CD4-positive, alpha-beta T cell treated with Interleukin-4 for 4 hours (primary cell): ENCODE results near the gene IQSEC1.

Source experiments
- DNase-seq: peaks from one replicate; pipeline ENCODE4 v3.0.0-alpha.2; 2020

The IQSEC1 gene

DNA sequence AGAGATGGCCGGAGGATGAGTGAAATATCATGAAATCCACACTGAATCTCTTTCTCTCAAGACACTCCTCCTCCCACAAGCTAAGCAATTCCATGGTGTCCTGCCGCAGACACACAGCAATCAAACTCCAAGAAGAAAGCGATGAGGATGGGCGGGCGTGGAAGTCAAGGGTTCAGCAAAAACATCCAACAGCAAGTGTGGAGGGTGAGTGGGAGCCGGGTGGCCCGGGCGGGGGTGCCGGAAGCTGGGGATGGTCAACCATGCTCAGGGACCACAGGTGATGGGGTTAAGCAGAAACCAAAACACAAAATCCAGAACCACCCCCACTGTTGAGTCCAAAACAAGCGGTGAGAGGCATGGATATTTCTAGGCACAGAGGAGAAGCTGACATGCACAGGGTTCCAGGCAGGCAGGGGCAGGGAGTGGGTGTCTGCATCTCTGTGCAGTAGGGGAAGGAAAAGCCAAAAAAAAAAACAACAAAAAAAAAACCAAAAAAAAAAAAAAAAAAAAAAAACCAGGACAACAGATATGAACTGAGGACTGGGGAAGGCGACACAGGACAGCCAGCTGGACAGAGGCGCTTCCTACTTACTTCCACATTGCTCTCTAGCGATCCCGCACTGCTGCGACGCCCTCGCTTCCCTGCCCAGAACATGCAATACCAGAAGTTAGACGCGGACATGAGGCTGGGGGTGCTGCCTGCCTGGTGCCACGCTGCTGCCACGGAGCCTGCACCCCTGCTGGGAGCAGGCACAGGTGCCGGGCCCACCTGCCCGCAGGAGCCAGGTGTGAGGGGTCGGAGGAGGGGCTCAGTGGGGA is 170.8 kb downstream of the IQSEC1 start:
- no peak for DNase-seq

DNA sequence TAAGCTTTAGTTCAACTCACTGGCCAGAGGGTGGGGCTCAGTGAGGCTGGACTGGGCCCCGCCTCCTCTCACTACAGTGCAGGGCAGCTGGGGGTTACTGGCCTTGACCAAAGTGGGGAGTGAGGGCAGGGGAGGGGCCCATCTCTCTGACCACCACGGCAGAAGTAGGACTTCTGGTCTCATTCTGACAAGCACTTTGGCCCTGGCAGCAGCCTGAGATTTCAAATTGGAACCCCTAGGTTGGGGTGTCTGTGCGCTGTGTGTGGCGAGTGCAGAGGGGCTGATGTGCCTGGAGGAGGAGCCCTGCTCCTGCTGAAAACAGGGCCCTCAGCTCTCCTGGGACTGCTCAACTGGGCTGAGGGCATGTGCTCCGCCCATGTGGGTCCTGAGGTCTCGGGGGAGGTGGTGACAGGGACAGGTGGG is 171.6 kb downstream of the IQSEC1 start:
- no peak for DNase-seq

DNA sequence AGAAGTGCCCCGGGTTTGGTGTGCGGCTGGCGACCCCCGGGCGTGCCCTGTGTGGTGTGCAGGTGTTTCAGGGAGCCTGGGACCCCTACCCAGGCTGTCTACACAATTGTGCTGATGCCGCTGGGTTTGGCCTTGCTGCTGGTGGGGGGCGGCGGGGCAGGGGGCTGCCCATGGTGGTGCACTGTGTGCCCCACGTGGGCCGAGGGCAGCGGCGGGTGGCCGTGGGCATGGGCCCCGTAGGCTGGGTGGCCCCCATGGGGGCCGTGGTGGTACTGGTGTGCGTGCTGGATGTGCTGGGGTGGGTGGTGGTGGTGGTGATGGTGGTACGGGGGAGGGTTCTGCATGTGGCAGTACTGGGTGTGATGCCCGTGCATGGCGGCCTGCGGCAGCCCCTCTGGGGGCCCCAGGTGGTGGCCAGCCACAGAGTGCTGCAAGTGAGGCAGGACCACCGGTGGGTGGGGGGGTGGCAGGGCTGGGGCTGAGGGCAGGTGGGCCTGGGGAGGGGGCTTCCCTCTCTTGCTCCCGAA is 172.3 kb downstream of the IQSEC1 start:
- no peak for DNase-seq

DNA sequence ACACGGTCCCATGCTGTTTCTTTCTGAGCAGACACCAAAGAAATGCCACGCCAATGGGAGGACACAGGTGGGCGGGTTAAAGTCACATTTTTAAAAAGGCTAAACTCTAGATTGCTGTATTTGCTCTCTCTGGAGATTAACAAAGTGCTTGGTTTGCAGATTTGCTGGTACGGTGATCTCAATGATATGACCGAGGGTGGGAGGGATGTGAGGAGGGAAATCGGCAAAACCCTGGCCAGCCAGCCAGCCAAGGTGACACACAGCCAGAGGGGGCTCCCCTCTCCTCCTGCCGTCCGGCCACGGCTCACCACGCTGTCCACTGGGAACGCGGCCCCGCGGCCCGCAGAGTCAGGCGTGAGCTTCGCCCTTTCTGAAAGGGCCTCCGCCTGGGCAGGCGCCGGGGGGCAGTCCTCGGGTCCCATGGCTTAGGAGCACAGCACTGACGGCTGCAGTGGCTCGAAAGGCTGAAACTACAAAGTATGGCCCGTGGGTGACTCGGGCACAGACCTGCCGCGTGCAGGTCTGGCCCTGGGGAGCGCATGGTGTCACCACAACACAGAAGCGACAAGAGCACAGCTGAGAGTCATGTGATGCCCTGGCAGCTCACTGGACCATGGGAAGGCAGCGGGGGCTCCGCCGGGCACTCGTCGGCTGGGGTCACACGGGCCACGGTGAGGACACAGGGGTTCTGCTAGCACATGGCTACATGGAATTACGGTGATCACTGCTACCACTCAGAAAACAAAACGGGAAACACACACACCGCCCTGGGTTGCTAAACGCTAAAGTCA is 174.1 kb downstream of the IQSEC1 start:
- DNase-seq, result no peak

DNA sequence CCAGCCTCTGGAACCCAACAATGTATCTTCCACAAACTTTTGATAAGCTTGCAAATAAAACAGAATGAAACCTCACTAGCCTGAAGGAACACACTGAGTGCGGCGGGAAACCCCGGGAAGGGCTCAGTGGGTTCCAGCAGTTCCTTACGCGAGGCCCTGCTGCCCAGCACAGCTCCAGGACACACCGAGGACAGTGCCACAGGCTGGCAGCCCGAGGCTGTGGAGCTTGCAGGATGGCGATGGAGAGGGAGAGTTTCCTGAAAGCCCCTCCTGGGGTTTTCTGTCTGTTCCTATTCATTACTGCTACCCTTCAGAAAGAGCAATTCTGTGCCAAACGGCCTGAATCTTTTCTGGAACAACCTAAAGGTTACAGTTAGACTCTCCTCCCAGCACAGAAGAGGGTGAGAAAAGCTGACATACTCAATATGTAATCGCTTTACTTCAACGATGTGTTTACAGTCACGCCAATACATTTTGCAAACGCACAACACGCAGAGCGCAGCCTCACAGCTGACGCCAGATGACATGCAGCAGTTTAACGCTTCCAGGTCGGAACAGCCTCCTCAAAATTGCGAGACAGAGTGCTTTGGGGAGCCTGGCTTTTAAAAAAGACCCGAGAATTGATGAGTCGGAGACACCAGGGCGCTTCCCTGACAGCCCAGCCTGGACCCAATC is 174.8 kb downstream of the IQSEC1 start:
- DNase-seq, result no peak

DNA sequence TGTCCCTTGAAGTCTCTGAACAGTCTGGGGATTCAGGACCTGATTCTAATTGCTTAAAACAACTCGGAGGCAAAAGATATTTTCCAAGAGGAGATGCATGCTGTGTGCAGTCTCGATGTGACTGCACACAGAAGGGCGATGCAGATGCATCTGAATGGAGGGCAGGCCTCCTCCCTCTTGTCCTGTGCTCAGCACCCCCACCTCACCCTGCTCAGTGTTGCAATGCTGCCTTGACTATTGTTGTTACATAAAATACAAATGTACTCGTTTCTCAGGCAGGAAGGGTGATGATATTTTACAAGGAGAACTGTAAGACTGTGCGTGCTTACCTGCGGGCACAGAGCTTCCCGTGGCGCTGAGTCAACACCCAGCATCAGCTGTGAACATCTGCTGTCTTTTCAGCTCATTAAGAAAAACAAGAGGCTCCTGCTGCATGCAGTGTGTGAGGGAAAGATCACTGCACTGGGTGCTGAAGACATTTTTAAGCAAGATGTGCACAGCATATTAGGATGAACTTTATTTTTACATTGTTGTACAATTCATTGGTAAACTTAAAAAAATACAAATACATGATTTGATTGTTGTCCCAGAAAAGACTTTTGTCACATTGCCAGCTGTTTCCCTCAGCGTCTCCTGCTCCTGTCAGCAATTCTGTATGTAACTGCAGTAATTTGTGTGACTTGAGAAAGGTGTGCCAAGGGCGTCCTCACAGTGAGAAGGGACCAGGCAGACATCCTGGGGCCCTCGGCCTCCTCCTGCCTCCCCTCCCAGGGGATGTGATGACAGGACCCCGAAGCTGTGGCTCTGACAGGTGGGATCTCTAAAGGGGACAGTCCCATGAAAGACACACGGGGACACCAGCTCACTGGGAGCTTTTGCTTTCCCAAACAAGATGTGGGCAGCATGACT is 175.6 kb downstream of the IQSEC1 start:
- no peak for DNase-seq

DNA sequence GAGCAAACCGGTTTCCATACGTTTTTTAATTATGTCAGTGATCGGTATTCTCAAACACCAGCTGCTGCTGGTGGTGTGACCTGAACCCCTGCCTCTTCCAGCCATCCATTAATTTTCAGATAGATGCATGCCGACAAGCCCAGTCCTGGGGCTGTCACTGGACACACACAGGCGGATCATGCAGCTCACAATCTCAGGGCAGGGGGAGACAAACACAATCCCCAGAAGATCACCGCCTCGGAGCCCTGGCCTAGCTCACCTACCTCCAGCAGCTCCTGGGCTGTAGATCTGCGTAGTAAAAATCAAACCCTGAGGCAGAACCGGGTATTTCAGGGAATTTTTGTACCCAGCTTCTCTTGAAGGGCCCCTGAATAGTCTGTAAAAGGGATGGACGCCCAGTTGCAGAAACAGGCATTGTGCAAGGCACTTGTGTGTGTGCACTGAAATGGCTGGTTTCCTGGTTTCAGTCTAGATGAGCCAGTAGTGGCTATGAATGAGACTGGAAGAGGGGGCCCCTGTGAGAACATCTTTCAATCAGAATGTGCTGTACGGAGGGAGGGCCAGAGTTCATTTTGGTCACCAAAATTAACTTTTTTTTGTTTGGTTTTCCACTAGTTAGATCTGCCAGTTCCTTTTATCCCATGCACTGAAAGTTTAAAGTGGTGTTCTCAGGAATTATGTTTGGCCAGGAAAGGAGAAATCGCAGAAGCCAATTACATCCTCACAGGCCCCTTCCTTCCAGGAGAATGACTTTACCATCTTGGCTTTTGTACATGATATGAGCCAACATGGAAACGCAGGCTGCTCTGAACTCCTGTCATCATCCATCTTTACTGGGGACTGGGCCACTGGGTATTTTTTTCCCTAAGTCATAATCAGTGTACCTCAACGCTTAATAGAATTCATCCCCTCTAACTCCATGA is 176.9 kb downstream of the IQSEC1 start:
- no peak for DNase-seq

DNA sequence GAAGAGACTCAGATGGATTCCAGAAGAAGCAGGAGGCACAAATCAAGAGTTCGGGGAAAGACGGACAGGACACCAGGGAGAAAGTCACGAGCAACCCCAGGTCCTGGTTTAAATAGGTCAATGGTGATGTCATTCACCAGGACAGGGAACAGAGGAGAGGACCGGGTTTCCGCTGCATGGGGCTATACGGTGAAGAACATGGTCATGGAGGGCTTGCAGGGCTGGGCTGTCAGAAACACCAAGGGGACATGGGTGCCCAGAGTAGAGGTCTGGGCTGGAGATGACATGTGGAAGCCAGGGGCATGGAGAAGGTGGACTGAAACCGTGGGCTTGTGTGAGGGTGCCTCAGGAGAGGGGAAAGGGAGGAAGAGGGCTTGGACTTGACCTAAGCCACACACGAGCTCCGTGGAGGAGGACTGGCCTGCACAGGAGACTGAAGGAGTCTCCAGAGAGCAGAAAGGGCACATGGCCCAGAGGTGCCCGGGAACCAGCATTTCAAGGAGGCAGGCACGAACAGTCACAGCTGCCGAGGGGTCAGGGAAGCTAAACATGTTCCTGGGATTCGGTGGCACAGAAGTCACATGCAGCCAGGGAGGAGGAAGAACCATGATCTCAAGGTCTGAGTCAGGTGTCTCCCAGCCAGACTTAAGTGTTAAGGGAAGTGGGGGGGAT is 177.7 kb downstream of the IQSEC1 start:
- DNase-seq, result no peak

DNA sequence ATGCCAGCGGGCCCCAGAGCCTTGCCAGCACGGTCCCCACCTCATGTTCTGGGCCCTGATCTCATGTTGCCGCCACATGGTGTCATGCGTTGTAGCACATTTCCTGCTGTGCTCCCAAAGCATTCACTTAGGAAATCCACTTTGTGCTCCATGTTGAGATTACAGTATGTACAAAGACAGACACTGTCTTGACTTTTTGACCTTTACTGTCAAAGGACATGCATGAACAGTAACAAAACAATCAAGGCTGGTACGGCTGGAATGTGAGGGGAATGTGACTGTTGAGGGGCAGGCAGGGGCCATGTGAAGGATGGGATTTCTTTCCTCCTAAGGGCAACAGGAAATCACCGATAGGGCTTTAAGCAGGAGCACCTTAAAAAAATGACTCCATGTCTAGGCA is 178.6 kb downstream of the IQSEC1 start:
- DNase-seq, result no peak

DNA sequence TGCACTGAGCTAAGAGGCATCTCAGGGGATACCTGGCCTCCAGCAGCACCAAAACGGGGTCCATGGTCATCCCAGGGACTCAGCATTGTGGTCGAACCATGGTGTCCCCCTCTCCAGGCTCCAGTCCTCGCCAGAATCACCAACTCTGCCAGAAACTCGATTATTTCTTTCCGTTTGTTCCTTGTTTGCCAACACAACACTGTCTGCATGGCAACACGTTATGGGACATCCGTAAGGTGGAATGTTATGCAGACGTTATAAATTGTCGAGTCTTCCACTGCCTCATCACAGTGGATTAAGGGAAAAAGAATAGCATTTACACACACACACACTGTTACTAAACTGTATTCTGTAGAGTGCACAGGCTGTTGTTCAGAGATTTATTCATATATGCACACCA is 179.4 kb downstream of the IQSEC1 start:
- DNase-seq, result no peak

DNA sequence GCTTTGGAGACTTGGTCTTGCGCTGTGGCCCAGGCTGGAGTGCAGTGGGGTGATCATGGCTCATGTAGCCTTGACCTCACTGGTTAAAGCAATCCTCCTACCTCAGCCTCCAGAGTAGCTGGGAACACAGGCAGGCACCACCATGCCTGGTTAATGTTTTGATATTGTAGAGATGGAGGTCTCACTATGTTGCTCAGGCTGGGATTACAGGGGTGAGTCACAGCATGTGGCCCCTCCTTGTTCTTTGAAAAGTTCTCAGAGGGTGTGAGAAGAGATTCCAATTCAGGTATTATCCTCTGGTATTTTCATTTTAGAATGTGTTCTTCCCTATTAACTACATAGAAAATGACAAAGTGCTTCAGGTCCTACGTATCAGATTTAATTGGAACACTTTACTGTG is 180.0 kb downstream of the IQSEC1 start:
- no peak for DNase-seq

DNA sequence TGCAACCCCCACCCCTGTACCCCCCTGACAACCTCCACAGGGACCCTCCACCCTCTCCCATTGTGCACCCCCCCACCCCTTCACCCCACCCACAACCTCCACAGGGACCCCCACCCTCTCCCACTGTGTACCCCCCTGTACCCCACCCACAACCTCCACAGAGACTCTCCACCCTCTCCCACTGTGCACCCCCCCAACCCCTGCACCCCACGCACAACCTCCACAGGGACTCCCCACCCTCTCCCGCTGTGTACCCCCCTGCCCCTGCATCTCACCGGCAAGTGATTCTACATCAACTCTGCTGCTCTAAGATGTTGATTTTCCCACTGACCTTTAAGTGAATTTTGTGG is 180.4 kb downstream of the IQSEC1 start:
- DNase-seq, result no peak

DNA sequence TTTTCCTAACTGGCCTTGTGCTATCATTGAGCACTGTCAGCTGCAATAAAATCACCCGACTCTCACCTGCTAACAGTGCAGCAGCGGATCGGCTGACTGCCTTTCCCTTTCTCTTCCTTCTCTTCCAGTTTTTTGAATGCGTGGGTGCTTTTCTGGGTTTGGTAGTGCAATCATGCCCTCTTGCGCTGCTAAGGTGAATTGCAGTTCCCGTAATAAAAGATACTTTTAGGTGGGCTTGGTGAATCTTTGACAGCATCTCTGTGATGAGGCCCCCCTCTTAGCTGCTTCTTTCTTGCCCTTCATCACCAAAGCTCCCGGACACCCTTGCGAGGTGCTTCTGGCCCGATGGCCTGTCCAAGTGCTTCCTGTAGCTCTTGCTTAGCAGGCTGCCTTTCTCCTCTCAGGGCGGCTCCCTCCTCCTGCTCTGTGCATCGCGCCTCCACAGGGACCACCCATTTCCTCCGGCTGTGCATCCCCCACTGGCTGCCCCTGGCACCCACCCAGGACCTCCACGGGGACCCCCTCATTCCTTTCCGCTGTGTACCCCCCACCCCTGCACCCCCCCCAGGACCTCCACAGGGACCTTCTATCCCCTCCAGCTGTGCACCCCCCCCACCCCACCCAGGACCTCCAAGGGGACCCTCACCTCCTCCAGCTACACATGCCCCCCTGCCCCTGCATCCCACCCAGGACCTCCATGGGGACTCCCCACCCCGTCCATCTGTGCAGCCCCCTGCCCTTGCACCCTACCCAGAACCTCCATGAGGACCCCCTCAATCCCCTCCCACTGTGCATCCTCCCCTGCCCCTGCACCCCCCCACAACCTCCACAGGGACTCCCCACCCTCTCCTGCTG is 181.0 kb downstream of the IQSEC1 start:
- peak; percentile 57 for DNase-seq

DNA sequence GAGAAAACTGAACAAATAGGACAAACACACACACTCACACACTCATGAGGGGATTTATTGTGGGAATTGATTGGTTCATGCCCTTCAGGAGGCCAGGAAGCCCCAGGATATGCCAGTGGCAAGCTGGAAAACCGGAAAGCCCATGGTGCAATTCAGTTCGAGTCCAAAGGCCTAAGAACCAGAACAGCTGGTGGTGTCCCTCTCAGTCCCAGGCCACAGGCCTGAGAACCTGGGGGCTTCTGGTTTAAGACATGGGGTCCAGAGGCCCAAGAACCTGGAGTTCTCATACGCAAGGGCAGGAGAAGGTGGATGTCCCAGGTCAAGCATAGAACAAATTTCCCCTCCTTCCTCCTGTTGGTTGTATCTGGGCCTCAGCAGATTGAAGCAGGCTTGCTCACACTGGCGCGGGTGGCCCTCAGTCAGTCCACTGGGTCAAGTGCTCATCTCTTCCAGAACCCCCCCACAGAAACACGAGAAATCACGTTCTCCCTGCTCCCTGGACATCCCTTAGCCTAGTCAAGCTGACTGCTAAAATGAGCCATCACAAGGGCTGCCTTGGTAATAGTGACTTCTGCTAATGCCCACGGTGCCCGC is 181.7 kb downstream of the IQSEC1 start:
- no peak for DNase-seq

DNA sequence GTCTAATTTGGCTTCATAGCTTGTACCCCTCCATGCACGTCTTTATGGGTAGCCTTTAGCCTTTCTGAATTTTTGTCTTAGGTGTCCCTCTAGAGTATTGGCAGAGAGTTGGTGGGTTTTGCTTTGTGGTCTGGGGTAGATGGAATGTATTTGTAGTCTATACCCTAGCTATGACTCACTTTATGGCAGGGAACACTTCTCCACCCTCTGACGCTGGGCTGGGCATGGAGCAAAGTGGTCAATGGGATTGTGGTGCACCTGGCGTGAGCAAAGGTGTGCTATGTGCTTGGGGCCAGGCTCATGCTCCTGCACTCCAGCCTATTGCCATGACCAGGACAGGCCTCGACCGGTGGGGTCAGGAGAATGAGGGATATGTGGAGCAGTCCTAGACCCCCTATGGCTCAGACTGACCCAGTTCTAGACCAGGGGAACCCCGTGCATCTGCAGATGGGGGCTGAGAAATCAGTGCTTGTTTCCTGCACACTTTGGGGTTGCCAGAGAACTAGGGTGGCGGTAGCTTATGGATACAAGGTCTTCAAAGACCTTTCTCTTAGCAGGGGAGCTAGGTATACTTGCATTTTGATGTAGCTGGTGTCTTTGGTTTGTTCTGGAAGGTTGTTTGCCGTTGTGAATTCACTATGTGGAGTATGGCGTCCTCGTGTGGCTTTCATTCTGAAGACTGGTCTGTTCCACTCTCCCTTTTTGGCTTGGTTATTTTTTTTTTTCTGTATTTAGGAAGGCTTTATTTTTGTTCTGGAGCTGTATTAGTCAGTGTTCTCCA is 182.4 kb downstream of the IQSEC1 start:
- no peak for DNase-seq

DNA sequence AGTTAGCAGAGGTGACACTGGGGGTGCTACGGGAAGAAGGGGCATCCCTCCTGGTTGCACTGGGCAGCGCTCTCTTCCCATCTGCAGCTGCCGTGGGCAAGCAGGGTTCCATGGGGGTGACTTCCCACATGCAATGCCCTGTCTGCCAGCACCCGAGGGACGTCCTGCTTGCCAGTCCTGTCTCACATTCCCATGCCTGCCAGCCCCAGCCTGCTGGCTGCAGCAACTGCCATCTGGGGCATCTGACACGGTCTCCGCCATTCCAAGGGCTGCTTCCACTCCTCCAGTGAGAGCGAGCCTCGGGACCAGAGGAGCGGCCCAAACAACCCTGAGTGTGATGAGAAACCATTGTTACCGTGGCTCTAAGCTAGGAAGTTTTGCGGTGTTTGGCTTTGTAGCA is 186.5 kb downstream of the IQSEC1 start:
- no peak for DNase-seq

DNA sequence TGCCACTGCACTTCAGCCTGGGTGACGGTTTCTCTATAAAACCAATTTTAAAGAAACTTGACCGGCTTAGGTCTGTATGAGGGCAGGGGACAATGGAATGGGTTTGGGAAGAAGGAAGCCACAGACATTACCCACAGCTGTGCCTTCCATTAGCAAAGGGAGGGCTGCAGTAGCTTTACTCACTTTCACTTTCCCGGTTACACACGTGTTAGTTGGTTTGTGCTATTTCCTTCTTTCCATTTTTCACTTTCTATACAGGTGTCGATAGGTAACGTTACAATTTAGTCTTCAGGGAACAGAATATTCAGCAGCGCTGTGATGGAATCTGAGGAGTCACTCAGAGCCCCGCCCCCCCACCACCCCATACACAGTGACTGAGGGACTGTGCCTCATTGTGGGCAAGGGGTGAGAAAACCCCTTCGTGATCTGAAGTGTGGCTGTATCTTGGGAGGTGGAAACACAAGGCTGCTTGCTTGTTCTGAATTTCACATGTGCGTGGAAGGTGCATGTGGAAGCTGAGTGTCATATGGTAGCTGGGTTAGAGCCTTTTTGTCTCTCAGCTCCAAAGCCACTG is 187.0 kb downstream of the IQSEC1 start:
- DNase-seq, result no peak

DNA sequence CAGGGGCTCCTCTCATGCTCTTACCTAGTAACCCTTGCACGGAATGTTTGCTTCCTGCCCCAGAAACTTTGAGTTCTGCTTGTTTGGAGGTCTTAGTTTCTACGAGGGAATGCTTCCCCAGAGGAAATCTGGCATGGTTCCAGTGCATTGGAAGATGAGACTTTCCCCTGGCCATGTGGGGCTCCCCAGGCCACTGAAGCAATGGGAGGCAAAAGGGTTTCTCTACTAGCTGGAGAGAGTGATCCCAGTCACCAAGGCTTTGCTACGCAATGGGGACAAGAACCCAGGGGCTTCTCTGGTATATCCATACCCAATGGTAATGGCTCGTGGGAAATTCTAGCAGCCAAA is 187.7 kb downstream of the IQSEC1 start:
- no peak for DNase-seq
